Measurements from ENCODE around the gene TPBGL.
A peak's percentile ranks its signal among the peaks of the same experiment; 100 is the strongest.

The TPBGL gene

GRCh38 chr11:75233754-75234172 is 6.8 kb upstream of the TPBGL start:
- H3K4ac ChIP-seq (ENCODE audit: low read length): no peak overlapping the region
- no peak overlapping the region for H2BK120ac ChIP-seq (ENCODE audit: low read depth, low read length)
- H3K14ac ChIP-seq (ENCODE audit: low read length): no peak overlapping the region
- no peak overlapping the region for H3K4me3 ChIP-seq (ENCODE audit: low read length in 2 of 2)
- no peak overlapping the region for H2AFZ ChIP-seq (ENCODE audit: low read length)
- H2BK15ac ChIP-seq (ENCODE audit: low read length): no peak overlapping the region
- H3K27me3 ChIP-seq (ENCODE audit: control insufficient read depth in 3 of 3, insufficient read depth in 3 of 3, low read depth in 1 of 3, low read length in 3 of 3): peaks cover 0 to 6% (median under 1%) of the 10 kb centered on the region in 3 experiments
- DNase-seq (ENCODE audit: low spot score): peak; percentile 87
- no peaks in the 10 kb centered on the region for H3K36me3 ChIP-seq (replicated peaks in 1 of 2; ENCODE audit: control insufficient read depth in 2 of 2, insufficient read depth in 2 of 2, low read length in 2 of 2)
- H2BK12ac ChIP-seq (ENCODE audit: low read length): no peak overlapping the region
- peaks cover 0 to 2% of the 10 kb centered on the region in 2 donors for H3K4me1 ChIP-seq (ENCODE audit: control insufficient read depth in 2 of 2, insufficient read depth in 1 of 2, low read depth in 1 of 2, low read length in 2 of 2)
- no peak overlapping the region for H3K18ac ChIP-seq (ENCODE audit: low read length)
- H3K27ac ChIP-seq (replicated peaks; ENCODE audit: low read length): no peak overlapping the region
- no peak overlapping the region for H2AK5ac ChIP-seq (ENCODE audit: low read depth, low read length)
- no peaks in the 10 kb centered on the region for H3K79me1 ChIP-seq (ENCODE audit: low read depth, low read length)
- H4K8ac ChIP-seq (ENCODE audit: low read depth, low read length): no peak overlapping the region
- no CpG with 5 or more reads among the region's 3 CpGs for WGBS, 2 donors (ENCODE audit: extremely low coverage in 2 of 2, insufficient read length in 2 of 2, insufficient replicate concordance in 1 of 2)
- no peak overlapping the region for H4K91ac ChIP-seq (ENCODE audit: low read depth, low read length, poor library complexity)
- H3K4me2 ChIP-seq (ENCODE audit: insufficient read depth, low read length, poor library complexity, severe bottlenecking): no peak overlapping the region
- no peak overlapping the region for H3K9ac ChIP-seq (ENCODE audit: low read depth, low read length, poor library complexity)
- H3K9me3 ChIP-seq (replicated peaks in 1 of 2; ENCODE audit: control insufficient read depth in 2 of 2, insufficient read depth in 1 of 2, low read depth in 1 of 2, low read length in 2 of 2): no peaks in the 10 kb centered on the region
- no peak overlapping the region for H3K23ac ChIP-seq (ENCODE audit: low read depth, low read length, poor library complexity)
- no peak overlapping the region for H2BK5ac ChIP-seq (ENCODE audit: low read length)

- Histone ChIP-seq H3K4me1 (ENCODE audit: control insufficient read depth in 2 of 2, insufficient read depth in 1 of 2, low read depth in 1 of 2, low read length in 2 of 2) (peaks cover 4 to 6% of the 10 kb centered on the region in 2 donors), H4K8ac (ENCODE audit: low read depth, low read length) (no peak overlapping the region), H3K18ac (ENCODE audit: low read length) (no peak overlapping the region), H3K14ac (ENCODE audit: low read length) (no peak overlapping the region), H2BK5ac (ENCODE audit: low read length) (no peak overlapping the region), H3K9ac (ENCODE audit: low read depth, low read length, poor library complexity) (no peak overlapping the region), H2BK15ac (ENCODE audit: low read length) (no peak overlapping the region), H2BK120ac (ENCODE audit: low read depth, low read length) (no peak overlapping the region), H2BK12ac (ENCODE audit: low read length) (no peak overlapping the region), H3K4me2 (ENCODE audit: insufficient read depth, low read length, poor library complexity, severe bottlenecking) (no peak overlapping the region), H3K4me3 (ENCODE audit: low read length in 2 of 2) (no peak overlapping the region), H3K36me3 (replicated peaks in 1 of 2; ENCODE audit: control insufficient read depth in 2 of 2, insufficient read depth in 2 of 2, low read length in 2 of 2) (no peaks in the 10 kb centered on the region), H3K23ac (ENCODE audit: low read depth, low read length, poor library complexity) (no peak overlapping the region), H3K9me3 (replicated peaks in 1 of 2; ENCODE audit: control insufficient read depth in 2 of 2, insufficient read depth in 1 of 2, low read depth in 1 of 2, low read length in 2 of 2) (no peaks in the 10 kb centered on the region), H3K79me1 (ENCODE audit: low read depth, low read length) (no peaks in the 10 kb centered on the region), H2AFZ (ENCODE audit: low read length) (no peak overlapping the region), H4K91ac (ENCODE audit: low read depth, low read length, poor library complexity) (no peak overlapping the region), H3K27me3 (ENCODE audit: control insufficient read depth in 3 of 3, insufficient read depth in 3 of 3, low read depth in 1 of 3, low read length in 3 of 3) (peaks cover 7 to 29% (median 22%) of the 10 kb centered on the region in 3 experiments), H3K27ac (replicated peaks; ENCODE audit: low read length) (no peak overlapping the region), H3K4ac (ENCODE audit: low read length) (no peak overlapping the region), H2AK5ac (ENCODE audit: low read depth, low read length) (no peak overlapping the region)
- no CpG with 5 or more reads among the region's 8 CpGs for WGBS, 2 donors (ENCODE audit: extremely low coverage in 2 of 2, insufficient read length in 2 of 2, insufficient replicate concordance in 1 of 2)
- no peak for DNase-seq (ENCODE audit: low spot score)
Measured at GRCh38 chr11:75236062-75236461, 4.5 kb upstream of the TPBGL start.

DNA sequence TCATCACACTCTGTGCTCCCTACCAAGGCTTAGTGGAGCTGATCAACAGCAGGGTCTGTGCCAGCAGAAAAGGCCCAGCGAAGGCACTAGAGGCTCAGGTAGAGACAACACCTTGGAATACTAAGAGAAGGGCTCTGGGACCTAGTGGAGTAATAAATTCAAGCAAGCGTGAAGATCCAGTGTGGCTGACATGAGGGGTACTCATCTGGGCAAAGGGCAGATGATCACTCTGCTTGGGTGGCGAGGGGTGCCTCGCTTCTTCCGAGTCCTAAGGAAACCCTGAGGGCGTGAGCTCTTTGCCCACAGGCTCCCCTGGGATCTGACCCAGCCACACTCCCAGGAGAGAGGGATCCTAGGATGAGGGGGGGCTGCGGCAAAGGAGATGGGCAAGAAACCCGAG is 3.5 kb upstream of the TPBGL start:
- no peak overlapping the region for H3K27ac ChIP-seq (replicated peaks; ENCODE audit: low read length)
- no peak overlapping the region for H2BK15ac ChIP-seq (ENCODE audit: low read length)
- no CpG with 5 or more reads among the region's 8 CpGs for WGBS, 2 donors (ENCODE audit: extremely low coverage in 2 of 2, insufficient read length in 2 of 2, insufficient replicate concordance in 1 of 2)
- H2BK12ac ChIP-seq (ENCODE audit: low read length): no peak overlapping the region
- no peak overlapping the region for H3K14ac ChIP-seq (ENCODE audit: low read length)
- no peak overlapping the region for H4K8ac ChIP-seq (ENCODE audit: low read depth, low read length)
- peaks cover 4 to 6% of the 10 kb centered on the region in 2 donors for H3K4me1 ChIP-seq (ENCODE audit: control insufficient read depth in 2 of 2, insufficient read depth in 1 of 2, low read depth in 1 of 2, low read length in 2 of 2)
- no peak overlapping the region for H2AK5ac ChIP-seq (ENCODE audit: low read depth, low read length)
- H3K4ac ChIP-seq (ENCODE audit: low read length): no peak overlapping the region
- no peak overlapping the region for H3K18ac ChIP-seq (ENCODE audit: low read length)
- H3K9me3 ChIP-seq (replicated peaks in 1 of 2; ENCODE audit: control insufficient read depth in 2 of 2, insufficient read depth in 1 of 2, low read depth in 1 of 2, low read length in 2 of 2): no peaks in the 10 kb centered on the region
- no peaks in the 10 kb centered on the region for H3K79me1 ChIP-seq (ENCODE audit: low read depth, low read length)
- no peak overlapping the region for H3K4me2 ChIP-seq (ENCODE audit: insufficient read depth, low read length, poor library complexity, severe bottlenecking)
- H3K36me3 ChIP-seq (replicated peaks in 1 of 2; ENCODE audit: control insufficient read depth in 2 of 2, insufficient read depth in 2 of 2, low read length in 2 of 2): no peaks in the 10 kb centered on the region
- DNase-seq (ENCODE audit: low spot score): no peak
- no peak overlapping the region for H2AFZ ChIP-seq (ENCODE audit: low read length)
- H3K9ac ChIP-seq (ENCODE audit: low read depth, low read length, poor library complexity): no peak overlapping the region
- no peak overlapping the region for H3K23ac ChIP-seq (ENCODE audit: low read depth, low read length, poor library complexity)
- H2BK120ac ChIP-seq (ENCODE audit: low read depth, low read length): no peak overlapping the region
- H2BK5ac ChIP-seq (ENCODE audit: low read length): no peak overlapping the region
- peaks cover 14 to 34% (median 31%) of the 10 kb centered on the region in 3 experiments for H3K27me3 ChIP-seq (ENCODE audit: control insufficient read depth in 3 of 3, insufficient read depth in 3 of 3, low read depth in 1 of 3, low read length in 3 of 3)
- no peak overlapping the region for H3K4me3 ChIP-seq (ENCODE audit: low read length in 2 of 2)
- H4K91ac ChIP-seq (ENCODE audit: low read depth, low read length, poor library complexity): no peak overlapping the region

GRCh38 chr11:75238595-75239440 is 1.8 kb upstream of the TPBGL start:
- no peak for DNase-seq (ENCODE audit: low spot score)
- no CpG with 5 or more reads among the region's 9 CpGs for WGBS, 2 donors (ENCODE audit: extremely low coverage in 2 of 2, insufficient read length in 2 of 2, insufficient replicate concordance in 1 of 2)
- H3K27ac ChIP-seq (replicated peaks; ENCODE audit: low read length): no peak overlapping the region
- no peak overlapping the region for H3K9ac ChIP-seq (ENCODE audit: low read depth, low read length, poor library complexity)
- H3K9me3 ChIP-seq (replicated peaks in 1 of 2; ENCODE audit: control insufficient read depth in 2 of 2, insufficient read depth in 1 of 2, low read depth in 1 of 2, low read length in 2 of 2): no peaks in the 10 kb centered on the region
- H2AFZ ChIP-seq (ENCODE audit: low read length): no peak overlapping the region
- H3K79me1 ChIP-seq (ENCODE audit: low read depth, low read length): no peaks in the 10 kb centered on the region
- peaks cover 20 to 51% (median 48%) of the 10 kb centered on the region in 3 experiments for H3K27me3 ChIP-seq (ENCODE audit: control insufficient read depth in 3 of 3, insufficient read depth in 3 of 3, low read depth in 1 of 3, low read length in 3 of 3)
- H2BK5ac ChIP-seq (ENCODE audit: low read length): no peak overlapping the region
- H2BK15ac ChIP-seq (ENCODE audit: low read length): no peak overlapping the region
- H4K91ac ChIP-seq (ENCODE audit: low read depth, low read length, poor library complexity): no peak overlapping the region
- no peak overlapping the region for H3K4me2 ChIP-seq (ENCODE audit: insufficient read depth, low read length, poor library complexity, severe bottlenecking)
- H2BK120ac ChIP-seq (ENCODE audit: low read depth, low read length): no peak overlapping the region
- H3K23ac ChIP-seq (ENCODE audit: low read depth, low read length, poor library complexity): no peak overlapping the region
- no peak overlapping the region for H3K4ac ChIP-seq (ENCODE audit: low read length)
- H2BK12ac ChIP-seq (ENCODE audit: low read length): no peak overlapping the region
- H3K14ac ChIP-seq (ENCODE audit: low read length): no peak overlapping the region
- no peak overlapping the region for H3K4me3 ChIP-seq (ENCODE audit: low read length in 2 of 2)
- no peaks in the 10 kb centered on the region for H3K36me3 ChIP-seq (replicated peaks in 1 of 2; ENCODE audit: control insufficient read depth in 2 of 2, insufficient read depth in 2 of 2, low read length in 2 of 2)
- no peak overlapping the region for H4K8ac ChIP-seq (ENCODE audit: low read depth, low read length)
- H3K18ac ChIP-seq (ENCODE audit: low read length): no peak overlapping the region
- H2AK5ac ChIP-seq (ENCODE audit: low read depth, low read length): no peak overlapping the region
- peaks cover 4 to 6% of the 10 kb centered on the region in 2 donors for H3K4me1 ChIP-seq (ENCODE audit: control insufficient read depth in 2 of 2, insufficient read depth in 1 of 2, low read depth in 1 of 2, low read length in 2 of 2)

Measured in neuronal stem cell (in vitro differentiated cells).